MCF 10A (cell line): ENCODE measurements around the gene SCUBE3. TPM values are rescaled to one million over a fixed set of nuclear protein-coding genes. Genes with fewer than 3 reads are reported as not detected.

Experiments
- BruUV-seq: library from RNA; stranded (reverse); fragments of 400-500 nt; replicated peaks from 2 replicates; lab custom pipeline; 2021; lab: Mats Ljungman, UMichigan
- CTCF ChIA-PET: fragments of 300-600 bp; sonication (Branson Sonifier 250); formaldehyde crosslinking; extraction: SDS; loops from one replicate; lab custom pipeline; 2021; ENCODE audit warnings: antibody characterized with exemption, inconsistent platforms; lab: Yijun Ruan, JAX
- POLR2A ChIA-PET: fragments of 300-600, 350-650 bp; sonication (Branson Sonifier 250); formaldehyde crosslinking; extraction: SDS; loops from one replicate; lab custom pipeline; 2020; ENCODE audit warnings: antibody characterized with exemption, inconsistent platforms; lab: Yijun Ruan, JAX
- DNase-seq: peaks from one replicate; pipeline ENCODE4 v3.0.0-alpha.2; 2018; ENCODE audit not compliant: unreplicated experiment
- H3K27ac Mint-ChIP-seq: one replicate; pipeline ENCODE4 v1.8.0; 2022; ENCODE audit warnings: mild to moderate bottlenecking, low read depth, mixed read lengths; ENCODE audit not compliant: unreplicated experiment
- H3K27me3 Mint-ChIP-seq: one replicate; pipeline ENCODE4 v1.8.0; 2022; ENCODE audit warnings: mixed read lengths; ENCODE audit not compliant: insufficient read depth, unreplicated experiment
- H3K36me3 Mint-ChIP-seq: one replicate; pipeline ENCODE4 v1.8.0; 2022; ENCODE audit warnings: mild to moderate bottlenecking, moderate library complexity, mixed read lengths; ENCODE audit not compliant: insufficient read depth, unreplicated experiment
- H3K4me1 Mint-ChIP-seq: one replicate; pipeline ENCODE4 v1.8.0; 2022; ENCODE audit warnings: mixed read lengths; ENCODE audit not compliant: insufficient read depth, unreplicated experiment
- H3K4me3 Mint-ChIP-seq: one replicate; pipeline ENCODE4 v1.8.0; 2022; ENCODE audit warnings: mild to moderate bottlenecking, moderate library complexity, mixed read lengths; ENCODE audit not compliant: unreplicated experiment
- H3K9me3 Mint-ChIP-seq: one replicate; pipeline ENCODE4 v1.8.0; 2022; ENCODE audit warnings: mixed read lengths; ENCODE audit not compliant: unreplicated experiment
- CTCF ChIP-seq: fragments of 200-600 bp; IDR thresholded peaks from one replicate; pipeline ENCODE4 v1.8.0; 2022; ENCODE audit warnings: antibody characterized with exemption, mild to moderate bottlenecking; ENCODE audit not compliant: unreplicated experiment
- intact Hi-C: fragments of 100-400 bp; cut with micrococcal nuclease; formaldehyde crosslinking; loops from 2 replicates; pipeline ENCODE4 v1.14.1; 2022
- total RNA-seq: library from RNA; stranded (reverse); gene quantifications from 2 replicates; pipeline ENCODE4 v1.2.3, GENCODE V29; 2022

The SCUBE3 gene
- total RNA-seq, 1 experiment from 2014 or later = not detected

- Mint-ChIP-seq H3K4me1 (no peaks in the 10 kb centered on the region), H3K4me3 (no peak overlapping the region), H3K9me3 (no peaks in the 10 kb centered on the region), H3K27me3 (peaks cover 74% of the 10 kb centered on the region), H3K27ac (no peak overlapping the region), H3K36me3 (peaks cover 6% of the 10 kb centered on the region)
- ChIA-PET POLR2A (interaction anchor here (0.7 to 1.1 kb wide), 3 partner anchors 11 to 52 kb away, joined by 3 to 4 read pairs (median 3); no protein-coding TSS in a partner anchor), CTCF (interaction anchor here (1.6 to 14.8 kb wide), 5 partner anchors 11 to 68 kb away, joined by 5 to 171 read pairs (median 38); partner anchors contain the start of gene TCP11)
- intact Hi-C loops = no loop called here
- TF ChIP-seq CTCF = no peak
- DNase-seq = no peak
- no TSS peak for BruUV-seq
These were observed 5.3 kb upstream of the SCUBE3 start for GRCh38 chr6:35208419-35208818.

- TF ChIP-seq CTCF = no peak
- no TSS peak for BruUV-seq
- H3K27me3 Mint-ChIP-seq = peaks cover 73% of the 10 kb centered on the region
- no peak for DNase-seq
- no peak overlapping the region for H3K27ac Mint-ChIP-seq
- no peak overlapping the region for H3K4me3 Mint-ChIP-seq
- CTCF ChIA-PET = interaction anchor here (0.8 to 14.8 kb wide), 5 partner anchors 10 to 61 kb away, joined by 3 to 171 read pairs (median 5); no protein-coding TSS in a partner anchor
- intact Hi-C loops = no loop called here
- H3K4me1 Mint-ChIP-seq = no peaks in the 10 kb centered on the region
- H3K36me3 Mint-ChIP-seq = peaks cover 6% of the 10 kb centered on the region
- H3K9me3 Mint-ChIP-seq = no peaks in the 10 kb centered on the region
- POLR2A ChIA-PET = interaction anchor here (0.7 kb wide), 1 partner anchor 21 kb away, joined by 3 read pairs; no protein-coding TSS in a partner anchor
These were observed 4.7 kb upstream of the SCUBE3 start for GRCh38 chr6:35209081-35209480.

GRCh38 chr6:35209622-35210247, 4.0 kb upstream of the SCUBE3 start:
- Mint-ChIP-seq H3K4me3 (no peak overlapping the region), H3K27ac (no peak overlapping the region), H3K4me1 (no peaks in the 10 kb centered on the region), H3K27me3 (peaks cover 67% of the 10 kb centered on the region), H3K36me3 (peaks cover 6% of the 10 kb centered on the region), H3K9me3 (no peaks in the 10 kb centered on the region)
- POLR2A ChIA-PET = no interaction called here
- no TSS peak for BruUV-seq
- no peak for TF ChIP-seq CTCF
- DNase-seq = no peak
- intact Hi-C loops = no loop called here
- CTCF ChIA-PET = interaction anchor here (0.8 to 14.8 kb wide), 4 partner anchors 9 to 62 kb away, joined by 3 to 171 read pairs (median 48); no protein-coding TSS in a partner anchor

GRCh38 chr6:35213298-35213791, 411 bp upstream of the SCUBE3 start:
- H3K36me3 Mint-ChIP-seq = peaks cover 6% of the 10 kb centered on the region
- no peaks in the 10 kb centered on the region for H3K9me3 Mint-ChIP-seq
- intact Hi-C loops = no loop called here
- no TSS peak for BruUV-seq
- no peak overlapping the region for H3K27ac Mint-ChIP-seq
- no peak for TF ChIP-seq CTCF
- CTCF ChIA-PET = no interaction called here
- DNase-seq = no peak
- POLR2A ChIA-PET = no interaction called here
- H3K4me3 Mint-ChIP-seq = no peak overlapping the region
- H3K27me3 Mint-ChIP-seq = peaks cover 47% of the 10 kb centered on the region
- H3K4me1 Mint-ChIP-seq = peaks cover 4% of the 10 kb centered on the region
